Loucy (cell line): ENCODE results near the gene TOX2.

ENCODE experiments used
- CTCF ChIP-seq: fragments of 200-600 bp; sonication (generic); conservative IDR thresholded peaks from 2 replicates; pipeline ENCODE4 v1.5.1; 2014; ENCODE audit warnings: mild to moderate bottlenecking, antibody characterized with exemption, low read length
- EZH2phosphoT487 ChIP-seq: fragments of 200-600 bp; IDR thresholded peaks from 2 replicates; pipeline ENCODE4 v1.6.1; 2018; ENCODE audit warnings: antibody characterized with exemption, mild to moderate bottlenecking, moderate library complexity, borderline replicate concordance

- TF ChIP-seq CTCF (no peak), EZH2phosphoT487 (no peak)
These were observed 137.5 kb downstream of the TOX2 start for GRCh38 chr20:44052166-44052565.
